ENCODE results near the gene RAB23. TPM values are rescaled to one million over a fixed set of nuclear protein-coding genes. Genes with fewer than 3 reads are reported as not detected.

RAB23 gene
- total and polyA plus RNA-seq, 9 of the 15 experiments (the other 6 are each of a cell fraction or from before 2014, with no cell fraction given) = 3.4 to 18.0 (median 9.4) TPM

DNA sequence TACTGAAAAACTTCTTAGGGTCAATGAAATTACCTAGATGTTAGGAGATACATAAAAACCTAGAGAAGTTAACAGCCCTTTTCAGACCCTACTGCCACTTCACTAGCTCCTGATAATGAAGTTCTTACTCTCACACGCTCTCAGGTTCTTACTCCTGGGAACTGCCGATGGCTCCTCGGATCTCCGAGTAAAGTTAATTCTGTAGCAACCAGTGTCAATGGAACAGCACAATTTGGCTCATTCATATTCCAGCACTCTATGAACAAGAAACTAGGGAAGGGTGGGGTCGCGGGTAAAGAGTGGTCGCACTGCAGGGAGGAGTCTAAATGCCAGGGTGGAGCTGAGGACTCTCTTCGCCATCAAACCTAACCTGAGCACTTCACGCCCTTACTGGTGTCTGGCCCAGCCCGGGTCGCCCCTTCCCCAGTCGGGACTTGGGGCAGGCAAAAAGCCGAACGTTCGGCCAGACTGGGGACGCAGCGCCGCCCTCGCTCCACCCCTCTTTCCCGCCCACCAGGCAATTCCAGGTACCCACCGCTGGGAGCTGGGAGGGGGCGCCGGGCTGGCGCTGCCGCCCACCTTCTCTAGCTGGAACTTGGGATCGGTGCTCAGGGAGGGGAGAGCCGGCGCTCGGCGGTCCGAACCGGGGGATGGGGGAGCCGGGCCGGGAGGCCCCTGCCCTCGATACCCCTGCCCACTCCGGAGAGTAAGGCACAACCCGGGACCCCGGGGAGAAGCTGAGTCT lies 744 bp downstream of the RAB23 start (continued):
- TF ChIP-seq, protein P1, sequence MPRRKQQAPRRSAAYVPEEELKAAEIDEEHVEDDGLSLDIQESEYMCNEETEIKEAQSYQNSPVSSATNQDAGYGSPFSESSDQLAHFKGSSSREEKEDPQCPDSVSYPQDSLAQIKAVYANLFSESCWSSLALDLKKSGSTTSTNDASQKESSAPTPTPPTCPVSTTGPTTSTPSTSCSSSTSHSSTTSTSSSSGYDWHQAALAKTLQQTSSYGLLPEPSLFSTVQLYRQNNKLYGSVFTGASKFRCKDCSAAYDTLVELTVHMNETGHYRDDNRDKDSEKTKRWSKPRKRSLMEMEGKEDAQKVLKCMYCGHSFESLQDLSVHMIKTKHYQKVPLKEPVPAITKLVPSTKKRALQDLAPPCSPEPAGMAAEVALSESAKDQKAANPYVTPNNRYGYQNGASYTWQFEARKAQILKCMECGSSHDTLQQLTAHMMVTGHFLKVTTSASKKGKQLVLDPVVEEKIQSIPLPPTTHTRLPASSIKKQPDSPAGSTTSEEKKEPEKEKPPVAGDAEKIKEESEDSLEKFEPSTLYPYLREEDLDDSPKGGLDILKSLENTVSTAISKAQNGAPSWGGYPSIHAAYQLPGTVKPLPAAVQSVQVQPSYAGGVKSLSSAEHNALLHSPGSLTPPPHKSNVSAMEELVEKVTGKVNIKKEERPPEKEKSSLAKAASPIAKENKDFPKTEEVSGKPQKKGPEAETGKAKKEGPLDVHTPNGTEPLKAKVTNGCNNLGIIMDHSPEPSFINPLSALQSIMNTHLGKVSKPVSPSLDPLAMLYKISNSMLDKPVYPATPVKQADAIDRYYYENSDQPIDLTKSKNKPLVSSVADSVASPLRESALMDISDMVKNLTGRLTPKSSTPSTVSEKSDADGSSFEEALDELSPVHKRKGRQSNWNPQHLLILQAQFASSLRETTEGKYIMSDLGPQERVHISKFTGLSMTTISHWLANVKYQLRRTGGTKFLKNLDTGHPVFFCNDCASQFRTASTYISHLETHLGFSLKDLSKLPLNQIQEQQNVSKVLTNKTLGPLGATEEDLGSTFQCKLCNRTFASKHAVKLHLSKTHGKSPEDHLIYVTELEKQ (CRISPR knock-in tag; IDR thresholded peaks at IDR 0.05) = no peak
- TF ChIP-seq SMARCE1 (IDR thresholded peaks at IDR 0.05) (0 out of 2 replicates have a peak, but pooled peaks have one; percentile 43), NBN (IDR thresholded peaks at IDR 0.05; ENCODE audit: low read depth) (peak; percentile 62; the same call in 1 of the 2 replicates), GATAD2A (IDR thresholded peaks at IDR 0.05) (peak; percentile 63; the same call in 1 of the 2 replicates), CC2D1A (IDR thresholded peaks at IDR 0.05) (0 out of 2 replicates have a peak, but pooled peaks have one; percentile 47), HNRNPL (IDR thresholded peaks at IDR 0.05; ENCODE audit: low read depth, low read length) (peak; percentile 43; the same call in 1 of the 2 replicates)
- TF ChIP-seq, protein P2, sequence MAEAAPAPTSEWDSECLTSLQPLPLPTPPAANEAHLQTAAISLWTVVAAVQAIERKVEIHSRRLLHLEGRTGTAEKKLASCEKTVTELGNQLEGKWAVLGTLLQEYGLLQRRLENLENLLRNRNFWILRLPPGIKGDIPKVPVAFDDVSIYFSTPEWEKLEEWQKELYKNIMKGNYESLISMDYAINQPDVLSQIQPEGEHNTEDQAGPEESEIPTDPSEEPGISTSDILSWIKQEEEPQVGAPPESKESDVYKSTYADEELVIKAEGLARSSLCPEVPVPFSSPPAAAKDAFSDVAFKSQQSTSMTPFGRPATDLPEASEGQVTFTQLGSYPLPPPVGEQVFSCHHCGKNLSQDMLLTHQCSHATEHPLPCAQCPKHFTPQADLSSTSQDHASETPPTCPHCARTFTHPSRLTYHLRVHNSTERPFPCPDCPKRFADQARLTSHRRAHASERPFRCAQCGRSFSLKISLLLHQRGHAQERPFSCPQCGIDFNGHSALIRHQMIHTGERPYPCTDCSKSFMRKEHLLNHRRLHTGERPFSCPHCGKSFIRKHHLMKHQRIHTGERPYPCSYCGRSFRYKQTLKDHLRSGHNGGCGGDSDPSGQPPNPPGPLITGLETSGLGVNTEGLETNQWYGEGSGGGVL (CRISPR knock-in tag; IDR thresholded peaks at IDR 0.05) = no peak
- TF ChIP-seq, protein P3, sequence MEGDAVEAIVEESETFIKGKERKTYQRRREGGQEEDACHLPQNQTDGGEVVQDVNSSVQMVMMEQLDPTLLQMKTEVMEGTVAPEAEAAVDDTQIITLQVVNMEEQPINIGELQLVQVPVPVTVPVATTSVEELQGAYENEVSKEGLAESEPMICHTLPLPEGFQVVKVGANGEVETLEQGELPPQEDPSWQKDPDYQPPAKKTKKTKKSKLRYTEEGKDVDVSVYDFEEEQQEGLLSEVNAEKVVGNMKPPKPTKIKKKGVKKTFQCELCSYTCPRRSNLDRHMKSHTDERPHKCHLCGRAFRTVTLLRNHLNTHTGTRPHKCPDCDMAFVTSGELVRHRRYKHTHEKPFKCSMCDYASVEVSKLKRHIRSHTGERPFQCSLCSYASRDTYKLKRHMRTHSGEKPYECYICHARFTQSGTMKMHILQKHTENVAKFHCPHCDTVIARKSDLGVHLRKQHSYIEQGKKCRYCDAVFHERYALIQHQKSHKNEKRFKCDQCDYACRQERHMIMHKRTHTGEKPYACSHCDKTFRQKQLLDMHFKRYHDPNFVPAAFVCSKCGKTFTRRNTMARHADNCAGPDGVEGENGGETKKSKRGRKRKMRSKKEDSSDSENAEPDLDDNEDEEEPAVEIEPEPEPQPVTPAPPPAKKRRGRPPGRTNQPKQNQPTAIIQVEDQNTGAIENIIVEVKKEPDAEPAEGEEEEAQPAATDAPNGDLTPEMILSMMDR (IDR thresholded peaks at IDR 0.05 in 2 of 3, conservative IDR thresholded peaks at IDR 0.05 in 1 of 3; ENCODE audit: insufficient read depth in 2 of 3, low read depth in 1 of 3, low read length in 3 of 3) = peak; percentile 20 to 25 (median 20); a peak in 2 of 6 replicates
- TF ChIP-seq, protein P4, sequence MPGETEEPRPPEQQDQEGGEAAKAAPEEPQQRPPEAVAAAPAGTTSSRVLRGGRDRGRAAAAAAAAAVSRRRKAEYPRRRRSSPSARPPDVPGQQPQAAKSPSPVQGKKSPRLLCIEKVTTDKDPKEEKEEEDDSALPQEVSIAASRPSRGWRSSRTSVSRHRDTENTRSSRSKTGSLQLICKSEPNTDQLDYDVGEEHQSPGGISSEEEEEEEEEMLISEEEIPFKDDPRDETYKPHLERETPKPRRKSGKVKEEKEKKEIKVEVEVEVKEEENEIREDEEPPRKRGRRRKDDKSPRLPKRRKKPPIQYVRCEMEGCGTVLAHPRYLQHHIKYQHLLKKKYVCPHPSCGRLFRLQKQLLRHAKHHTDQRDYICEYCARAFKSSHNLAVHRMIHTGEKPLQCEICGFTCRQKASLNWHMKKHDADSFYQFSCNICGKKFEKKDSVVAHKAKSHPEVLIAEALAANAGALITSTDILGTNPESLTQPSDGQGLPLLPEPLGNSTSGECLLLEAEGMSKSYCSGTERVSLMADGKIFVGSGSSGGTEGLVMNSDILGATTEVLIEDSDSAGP (CRISPR knock-in tag; IDR thresholded peaks at IDR 0.05) = no peak

All from K562 (cell line).